ENCODE results near the gene SLC5A12. TPM values are rescaled to one million over a fixed set of nuclear protein-coding genes. Genes with fewer than 3 reads are reported as not detected.

SLC5A12 gene
- total RNA-seq, 4 donors from 2014 or later: 0.48 to 2.2 TPM; not detected in 2

GRCh38 chr11:26731084-26731456 is 9.2 kb upstream of the SLC5A12 start:
- Histone ChIP-seq H3K4me3 (no peak overlapping the region), H3K36me3 (no peaks in the 10 kb centered on the region), H3K27ac (no peak overlapping the region), H3K4me1 (peaks cover 0 to 8% (median 0%) of the 10 kb centered on the region in 4 donors), H3K9me3 (no peaks in the 10 kb centered on the region), H3K27me3 (no peaks in the 10 kb centered on the region)
- no peak for DNase-seq
- intact Hi-C loops (cut with DNase I; ENCODE audit: low total_unique reads) (no loop called here), in situ Hi-C loops (cut with MboI; ENCODE audit: low pct_ligation_motif_present in 1 of 4, low pct_unique_long_range_greater_than_20kb in 1 of 4, low sequenced_read_pairs in 3 of 4) (no loop called here)
- TF ChIP-seq POLR2A (IDR thresholded peaks at IDR 0.05): no peak
- TF ChIP-seq CTCF (IDR thresholded peaks at IDR 0.05): no peak
- no peak for TF ChIP-seq EP300 (IDR thresholded peaks at IDR 0.05; ENCODE audit: low read depth)
- no peak for TF ChIP-seq POLR2AphosphoS5 (IDR thresholded peaks at IDR 0.05)
- 78% methylated on average over 1 of the region's 1 CpG; no CpG with 5 or more reads in 1 of the 2 donors for WGBS, 2 donors (ENCODE audit: low coverage in 1 of 2)

- H3K9me3 ChIP-seq: no peaks in the 10 kb centered on the region
- no peaks in the 10 kb centered on the region for H3K36me3 ChIP-seq
- H3K4me3 ChIP-seq: no peak overlapping the region
- intact Hi-C loops (cut with DNase I; ENCODE audit: low total_unique reads) (no loop called here), in situ Hi-C loops (cut with MboI; ENCODE audit: low pct_ligation_motif_present in 1 of 4, low pct_unique_long_range_greater_than_20kb in 1 of 4, low sequenced_read_pairs in 3 of 4) (no loop called here)
- peaks cover 0 to 8% (median 0%) of the 10 kb centered on the region in 4 donors for H3K4me1 ChIP-seq
- H3K27me3 ChIP-seq: no peaks in the 10 kb centered on the region
- no peak for TF ChIP-seq EP300 (IDR thresholded peaks at IDR 0.05; ENCODE audit: low read depth)
- H3K27ac ChIP-seq: no peak overlapping the region
- 24 to 29% methylated on average over 4 of the region's 4 CpGs for WGBS, 2 donors (ENCODE audit: low coverage in 1 of 2)
- DNase-seq: no peak
Observed at GRCh38 chr11:26730414-26731083, 8.7 kb upstream of the SLC5A12 start.

GRCh38 chr11:26729284-26729683 is 7.4 kb upstream of the SLC5A12 start:
- TF ChIP-seq POLR2AphosphoS5 (IDR thresholded peaks at IDR 0.05): no peak
- TF ChIP-seq CTCF (IDR thresholded peaks at IDR 0.05): no peak
- TF ChIP-seq EP300 (IDR thresholded peaks at IDR 0.05; ENCODE audit: low read depth): no peak
- no peak for TF ChIP-seq POLR2A (IDR thresholded peaks at IDR 0.05)
- Histone ChIP-seq H3K27ac (no peak overlapping the region), H3K36me3 (no peaks in the 10 kb centered on the region), H3K4me1 (peaks cover 0 to 8% (median 0%) of the 10 kb centered on the region in 4 donors), H3K27me3 (no peaks in the 10 kb centered on the region), H3K4me3 (no peak overlapping the region), H3K9me3 (no peaks in the 10 kb centered on the region)
- WGBS, 2 donors (ENCODE audit: low coverage in 1 of 2): 60 to 78% methylated on average over 1 of the region's 1 CpG
- in situ Hi-C loops (cut with MboI; ENCODE audit: low pct_ligation_motif_present in 1 of 4, low pct_unique_long_range_greater_than_20kb in 1 of 4, low sequenced_read_pairs in 3 of 4): no loop called here
- intact Hi-C loops (cut with DNase I; ENCODE audit: low total_unique reads): no loop called here
- no peak for DNase-seq

GRCh38 chr11:26726960-26727359 is 5.1 kb upstream of the SLC5A12 start:
- in situ Hi-C loops (cut with MboI; ENCODE audit: low pct_ligation_motif_present in 1 of 4, low pct_unique_long_range_greater_than_20kb in 1 of 4, low sequenced_read_pairs in 3 of 4): no loop called here
- intact Hi-C loops (cut with DNase I; ENCODE audit: low total_unique reads): no loop called here
- WGBS, 2 donors (ENCODE audit: low coverage in 1 of 2): 83 to 85% methylated on average over 3 of the region's 3 CpGs

More at GRCh38 chr11:26726960-26727359, 5.1 kb upstream of the SLC5A12 start:
- no peak overlapping the region for H3K27ac ChIP-seq
- H3K36me3 ChIP-seq: no peaks in the 10 kb centered on the region
- no peaks in the 10 kb centered on the region for H3K27me3 ChIP-seq
- H3K9me3 ChIP-seq: no peaks in the 10 kb centered on the region
- DNase-seq: no peak
- TF ChIP-seq CTCF (IDR thresholded peaks at IDR 0.05) (no peak), POLR2AphosphoS5 (IDR thresholded peaks at IDR 0.05) (no peak), POLR2A (IDR thresholded peaks at IDR 0.05) (no peak), EP300 (IDR thresholded peaks at IDR 0.05; ENCODE audit: low read depth) (no peak)
- H3K4me3 ChIP-seq: no peak overlapping the region
- H3K4me1 ChIP-seq: peaks cover 0 to 8% (median 0%) of the 10 kb centered on the region in 4 donors
